Left ventricle myocardium superior (tissue), 1 donor: Measurements from ENCODE around the gene MAN2A2. TPM values are rescaled to one million over a fixed set of nuclear protein-coding genes. Genes with fewer than 3 reads are reported as not detected.
A peak's percentile ranks its signal among the peaks of the same experiment; 100 is the strongest.

Source experiments
- ATAC-seq: fragments of 200-7000 bp; cut with Tn5 transposase; one replicate; pipeline ENCODE4 v1.9.1; 2020; ENCODE audit warnings: mild to moderate bottlenecking, moderate library complexity
- DNase-seq: peaks from one replicate; pipeline ENCODE4 v3.0.0-alpha.2; 2020
- intact Hi-C: fragments of 100-400 bp; cut with micrococcal nuclease; formaldehyde crosslinking; loops from one replicate; pipeline ENCODE4 v1.11.0; 2022
- total RNA-seq: library from RNA; stranded (reverse); fragmentation: NEBNext Ultra II Directional; extraction: Animal tissue kit (Norgen Biotek cat#: 25700); gene quantifications from one replicate; pipeline ENCODE4 v1.2.1, GENCODE V29; 2021
- donor health status: DM: no; HTN: yes; CAD: no; lungs with severe emphysema.

MAN2A2 gene
- total RNA-seq, 1 donor from 2014 or later = 146 TPM

DNA sequence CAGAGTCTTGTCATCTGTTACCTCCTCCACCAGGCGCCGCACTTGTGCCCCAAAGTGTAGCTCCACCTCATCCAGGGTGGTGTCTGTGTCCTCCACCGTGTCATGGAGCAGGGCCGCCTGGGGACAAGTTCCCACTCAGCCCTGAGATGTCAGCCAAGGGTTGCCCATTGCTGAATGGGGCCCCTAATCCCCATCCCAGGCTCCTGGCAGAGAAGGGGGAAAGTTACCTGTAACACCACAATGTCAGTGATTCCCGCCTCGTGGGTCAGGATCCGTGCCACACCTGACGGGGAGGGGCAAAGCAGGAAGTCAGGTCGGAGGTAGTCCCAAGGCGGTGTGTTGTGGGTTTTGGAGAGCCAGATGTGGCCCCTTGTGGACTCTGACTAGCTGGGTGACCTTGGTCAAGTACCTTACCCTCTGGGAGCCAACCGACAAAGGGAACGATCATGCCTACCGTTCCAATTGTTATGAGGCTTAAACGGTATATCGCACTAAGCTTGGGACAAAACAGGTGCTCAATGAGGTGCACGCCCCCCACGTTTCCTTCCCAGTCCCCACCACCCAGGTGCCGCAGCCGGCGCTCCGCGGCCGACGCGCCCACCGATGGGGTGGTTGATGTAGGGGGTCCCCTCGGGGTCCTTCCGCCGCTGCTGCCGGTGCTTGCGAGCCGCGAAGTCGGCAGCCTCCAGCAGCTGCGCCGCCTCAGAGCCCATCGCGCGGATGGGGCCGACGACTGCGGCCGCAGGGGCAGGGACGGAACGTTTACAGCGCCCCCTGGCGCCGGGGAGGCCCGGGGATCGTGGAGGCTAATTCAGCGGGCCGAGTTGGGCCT is 28.9 kb downstream of the MAN2A2 start, which contains the start of gene HDDC3:
TSS of gene HDDC3 (minus strand) at position 722 of the 832 bp plus-strand sequence. CDS start at position 713, 9 bp downstream.
- peak; percentile 68 for ATAC-seq
- peak; percentile 96 for DNase-seq
- intact Hi-C loops = no loop called here

DNA sequence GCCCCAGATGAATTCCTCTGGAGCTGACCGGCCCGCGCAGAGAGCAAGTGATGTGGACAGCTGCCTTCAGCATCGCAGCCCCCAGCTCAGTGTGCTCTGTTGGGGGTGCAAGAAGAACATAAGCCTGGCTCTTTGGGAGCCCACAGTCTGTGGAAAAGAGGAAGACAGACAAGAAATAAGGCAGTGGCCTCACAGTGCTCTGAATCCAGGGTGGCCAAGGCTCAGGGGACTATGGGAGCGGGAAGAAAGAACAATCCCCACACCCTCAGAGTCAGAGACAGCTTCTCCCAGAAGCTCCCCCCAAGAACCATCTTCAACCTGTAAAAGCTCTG is 29.5 kb downstream of the MAN2A2 start:
- intact Hi-C loops = no loop called here
- DNase-seq (no peak), ATAC-seq (no peak)

DNA sequence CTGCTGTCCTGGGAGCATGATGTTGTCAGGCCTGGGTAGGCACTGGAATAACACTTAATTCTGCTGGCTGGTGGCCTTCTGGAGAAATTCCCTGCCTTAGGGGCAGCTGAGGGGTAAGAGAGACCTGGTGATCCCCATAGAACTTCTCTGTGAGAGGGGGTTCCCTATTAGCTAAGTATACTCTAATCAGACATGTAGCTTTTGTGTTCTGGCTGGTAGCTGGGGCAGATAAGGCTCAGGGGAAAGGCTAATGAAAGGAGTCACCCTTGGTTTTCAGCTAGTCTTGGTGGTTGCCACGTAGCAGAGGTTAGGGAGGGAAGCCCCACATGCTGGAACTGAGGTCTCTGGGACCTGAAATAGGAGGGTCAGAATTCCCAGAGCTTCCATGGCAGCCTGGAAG is 30.2 kb downstream of the MAN2A2 start:
- intact Hi-C loops = no loop called here
- ATAC-seq = no peak
- no peak for DNase-seq

DNA sequence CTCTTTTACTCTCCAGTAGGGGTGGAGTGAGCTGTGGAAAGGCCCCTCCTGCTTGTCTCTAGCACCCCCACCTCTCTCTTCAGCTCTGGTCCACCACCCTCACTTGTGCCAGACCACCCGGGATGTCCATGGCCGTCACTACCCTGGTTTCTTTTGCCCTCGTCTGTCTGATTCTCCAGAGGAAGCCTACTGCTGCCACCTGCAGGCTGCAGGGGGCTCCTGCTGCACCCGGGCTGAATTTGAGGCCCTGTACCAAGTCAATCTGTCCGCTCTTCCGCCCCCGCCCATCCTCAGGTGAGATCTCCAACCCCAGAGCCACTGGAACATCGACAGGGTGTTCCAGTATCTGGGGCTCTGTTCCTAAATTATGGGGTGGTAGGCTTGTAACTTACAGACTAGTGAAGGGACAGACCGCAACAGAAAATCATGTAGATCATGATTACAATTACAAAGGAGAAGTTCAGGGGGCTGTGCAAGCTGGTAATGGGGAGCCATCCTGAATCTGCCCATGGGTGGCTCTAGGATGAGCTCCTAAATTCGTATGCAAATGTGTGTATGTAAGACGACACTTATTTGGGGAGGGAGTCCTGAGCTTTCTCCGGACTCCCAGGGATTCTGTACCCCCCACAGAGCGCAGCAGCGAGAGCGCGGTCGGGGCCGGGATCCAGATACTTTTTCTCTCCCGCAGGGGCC is 31.3 kb downstream of the MAN2A2 start:
- peak; percentile 56 for ATAC-seq
- intact Hi-C loops = no loop called here
- peak; percentile 91 for DNase-seq

DNA sequence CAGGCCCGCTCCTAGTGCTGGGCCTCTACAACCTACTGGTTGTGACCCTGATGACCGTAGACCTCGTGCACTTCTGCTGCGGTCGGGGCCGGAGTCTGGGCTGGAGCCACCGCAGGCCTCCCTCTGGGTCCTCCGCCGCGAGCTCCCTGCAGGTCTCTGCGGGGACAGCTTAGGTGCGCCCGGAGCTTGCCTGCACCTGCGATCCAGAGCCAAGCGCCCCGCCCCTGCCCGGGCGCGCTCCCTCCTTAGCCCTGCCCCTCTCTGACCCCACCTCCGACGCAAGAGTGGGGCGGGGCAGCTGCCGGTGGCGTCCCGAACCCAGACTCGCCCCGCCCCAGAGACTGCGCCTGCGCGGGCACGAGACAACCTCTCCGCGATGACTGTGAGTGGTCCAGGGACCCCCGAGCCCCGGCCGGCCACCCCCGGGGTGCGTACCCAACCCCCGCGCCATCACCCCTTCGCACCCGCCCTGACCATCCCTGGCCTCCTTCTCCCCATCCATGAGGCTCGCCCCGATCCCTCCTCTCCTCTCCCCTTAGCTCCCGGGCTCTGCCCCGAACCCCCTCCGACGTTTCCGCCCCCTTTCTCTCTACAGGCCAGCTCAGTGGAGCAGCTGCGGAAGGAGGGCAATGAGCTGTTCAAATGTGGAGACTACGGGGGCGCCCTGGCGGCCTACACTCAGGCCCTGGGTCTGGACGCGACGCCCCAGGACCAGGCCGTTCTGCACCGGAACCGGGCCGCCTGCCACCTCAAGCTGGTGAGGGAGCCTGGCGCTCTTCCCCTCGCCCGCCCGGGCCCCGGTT is 32.0 kb downstream of the MAN2A2 start, which contains the start of gene UNC45A:
TSS of gene UNC45A (plus strand) at position 337 of the 803 bp plus-strand sequence. CDS start at position 377, 40 bp downstream.
- intact Hi-C loops = no loop called here
- ATAC-seq = peak; percentile 87
- peak; percentile 97 for DNase-seq

DNA sequence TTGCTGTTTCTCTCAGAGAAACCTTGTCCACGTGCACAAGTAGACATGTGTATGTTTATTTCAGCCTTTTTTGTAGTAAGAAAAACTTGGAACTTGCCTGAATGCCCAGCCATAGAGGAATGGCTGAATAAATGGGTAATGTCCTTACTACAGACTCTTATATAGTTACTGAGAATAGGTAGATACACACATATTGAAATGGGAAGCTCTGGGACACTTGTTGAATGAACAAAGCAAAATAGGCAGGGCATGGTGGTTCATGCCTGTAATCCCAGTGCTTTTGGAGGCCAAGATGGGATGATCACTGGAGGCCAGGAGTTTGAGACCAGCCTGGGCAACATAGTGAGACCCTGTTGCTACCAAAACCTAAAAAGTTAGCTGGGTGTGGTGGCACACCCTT is 33.7 kb downstream of the MAN2A2 start:
- ATAC-seq (no peak), DNase-seq (no peak)
- intact Hi-C loops = no loop called here

DNA sequence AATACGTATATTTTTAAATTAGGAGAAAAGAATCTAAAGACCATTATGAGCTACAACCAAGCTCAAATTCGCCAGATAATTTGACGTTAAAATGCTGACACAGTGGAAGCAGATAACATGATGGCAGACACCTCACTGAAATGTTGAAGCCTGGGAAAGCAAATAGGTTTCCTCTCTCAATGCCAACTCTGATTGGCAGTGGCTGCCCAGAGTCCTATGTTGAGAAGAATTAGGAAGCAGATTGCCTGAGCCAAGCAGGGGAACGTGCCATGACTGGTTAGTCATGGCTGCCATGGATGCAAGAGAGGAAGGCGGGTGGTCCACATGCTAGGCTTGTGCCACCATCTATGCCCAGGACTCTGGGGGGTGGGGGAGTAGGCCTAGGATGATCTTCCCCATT is 35.2 kb downstream of the MAN2A2 start:
- ATAC-seq (no peak), DNase-seq (no peak)
- intact Hi-C loops = no loop called here

DNA sequence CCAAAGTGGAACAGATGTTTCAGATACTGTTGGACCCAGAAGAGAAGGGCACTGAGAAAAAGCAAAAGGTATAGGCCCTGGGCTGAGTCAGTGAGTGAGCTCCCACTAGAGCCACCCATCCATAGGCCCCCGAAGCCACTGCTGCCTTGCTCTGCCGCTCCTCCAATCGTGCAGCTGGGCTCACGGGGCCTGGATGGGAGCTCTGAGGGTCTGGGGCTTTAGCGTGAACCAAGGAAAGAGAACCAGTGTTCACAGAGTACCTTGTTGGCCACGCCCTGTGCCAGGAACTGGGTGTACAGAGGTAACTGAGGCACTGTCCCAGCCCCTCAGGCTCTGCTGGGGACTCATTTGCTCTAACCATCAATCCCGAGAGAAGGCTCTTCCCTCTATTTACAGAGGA is 36.7 kb downstream of the MAN2A2 start:
- DNase-seq = no peak
- no peak for ATAC-seq
- intact Hi-C loops = no loop called here

DNA sequence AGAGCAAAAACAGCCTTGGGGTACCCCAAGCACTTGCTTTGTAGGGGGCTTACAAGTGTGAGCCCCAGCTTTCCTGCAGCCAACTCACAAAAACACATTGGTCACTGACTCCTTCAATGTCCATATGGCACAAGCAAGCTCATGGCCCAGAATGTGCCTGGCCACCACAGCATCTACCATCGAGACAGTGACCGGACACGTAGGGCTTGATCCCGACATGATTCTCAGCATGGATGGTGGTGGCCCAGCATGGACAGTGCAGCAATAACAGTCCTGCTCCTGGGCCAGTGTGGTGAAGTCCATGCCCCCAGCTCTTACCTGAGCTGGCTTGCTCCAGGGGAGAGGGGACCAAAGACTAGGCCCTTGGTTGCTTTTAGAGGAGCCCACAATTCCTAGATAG is 37.9 kb downstream of the MAN2A2 start:
- intact Hi-C loops = no loop called here
- ATAC-seq = no peak
- no peak for DNase-seq

DNA sequence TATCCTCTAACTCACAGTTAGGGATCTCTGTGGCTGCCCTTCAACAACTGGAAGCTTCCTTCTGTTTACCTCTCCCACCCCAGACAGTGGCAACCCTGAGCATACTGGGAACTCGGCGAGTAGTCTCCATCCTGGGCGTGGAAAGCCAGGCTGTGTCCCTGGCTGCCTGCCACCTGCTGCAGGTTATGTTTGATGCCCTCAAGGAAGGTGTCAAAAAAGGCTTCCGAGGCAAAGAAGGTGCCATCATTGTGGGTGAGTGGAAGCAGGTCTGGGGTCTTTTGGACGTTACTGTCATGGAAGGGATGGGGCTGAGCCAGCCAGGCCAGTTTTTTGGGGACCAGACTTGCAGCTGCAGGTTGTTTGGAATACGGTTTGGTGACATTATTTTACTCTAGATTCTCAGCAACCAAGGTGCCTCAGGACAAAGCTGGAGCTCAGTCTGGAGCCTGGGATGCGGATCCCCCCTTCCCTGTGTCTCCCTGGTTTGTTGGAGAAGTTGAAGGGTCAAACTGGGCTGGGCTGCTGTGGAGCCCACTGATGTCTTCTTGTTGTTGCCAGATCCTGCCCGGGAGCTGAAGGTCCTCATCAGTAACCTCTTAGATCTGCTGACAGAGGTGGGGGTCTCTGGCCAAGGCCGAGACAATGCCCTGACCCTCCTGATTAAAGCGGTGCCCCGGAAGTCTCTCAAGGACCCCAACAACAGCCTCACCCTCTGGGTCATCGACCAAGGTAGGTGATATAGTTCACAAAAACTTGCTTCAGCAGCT is 39.4 kb downstream of the MAN2A2 start:
- ATAC-seq (no peak), DNase-seq (no peak)
- intact Hi-C loops = no loop called here

DNA sequence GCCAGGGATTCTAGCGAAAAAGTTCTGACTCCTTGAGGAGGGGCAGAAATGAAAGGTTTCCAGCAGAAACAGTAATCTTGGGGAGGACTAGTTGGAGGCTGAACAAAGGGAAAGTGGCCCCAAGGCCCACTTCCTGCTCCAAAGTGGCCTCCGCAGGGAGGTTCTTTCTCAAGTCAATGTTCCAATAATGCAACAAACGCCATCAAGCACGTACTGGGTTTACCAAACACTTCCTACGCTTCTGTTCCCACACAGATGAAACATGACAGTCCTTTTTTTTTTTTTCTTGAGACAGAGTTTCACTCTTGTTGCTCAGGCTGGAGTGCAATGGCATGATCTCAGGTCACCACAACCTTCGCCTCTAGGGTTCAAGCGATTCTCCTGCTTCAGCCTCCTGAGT is 42.0 kb downstream of the MAN2A2 start:
- intact Hi-C loops = no loop called here
- no peak for DNase-seq

DNA sequence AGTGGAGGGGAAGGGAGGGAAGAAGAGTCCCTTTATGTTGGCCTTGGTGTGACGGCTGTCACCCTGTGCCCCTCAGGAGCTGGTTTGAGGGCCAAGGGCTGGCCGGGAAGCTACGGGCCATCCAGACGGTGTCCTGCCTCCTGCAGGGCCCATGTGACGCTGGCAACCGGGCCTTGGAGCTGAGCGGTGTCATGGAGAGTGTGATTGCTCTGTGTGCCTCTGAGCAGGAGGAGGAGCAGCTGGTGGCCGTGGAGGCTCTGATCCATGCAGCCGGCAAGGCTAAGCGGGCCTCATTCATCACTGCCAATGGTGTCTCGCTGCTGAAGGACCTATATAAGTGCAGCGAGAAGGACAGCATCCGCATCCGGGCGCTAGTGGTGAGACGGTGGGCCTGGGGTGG is 43.4 kb downstream of the MAN2A2 start:
- intact Hi-C loops = no loop called here
- no peak for DNase-seq
- no peak for ATAC-seq

More for the DNA sequence above, 42.0 kb downstream of the MAN2A2 start:
- no peak for ATAC-seq

DNA sequence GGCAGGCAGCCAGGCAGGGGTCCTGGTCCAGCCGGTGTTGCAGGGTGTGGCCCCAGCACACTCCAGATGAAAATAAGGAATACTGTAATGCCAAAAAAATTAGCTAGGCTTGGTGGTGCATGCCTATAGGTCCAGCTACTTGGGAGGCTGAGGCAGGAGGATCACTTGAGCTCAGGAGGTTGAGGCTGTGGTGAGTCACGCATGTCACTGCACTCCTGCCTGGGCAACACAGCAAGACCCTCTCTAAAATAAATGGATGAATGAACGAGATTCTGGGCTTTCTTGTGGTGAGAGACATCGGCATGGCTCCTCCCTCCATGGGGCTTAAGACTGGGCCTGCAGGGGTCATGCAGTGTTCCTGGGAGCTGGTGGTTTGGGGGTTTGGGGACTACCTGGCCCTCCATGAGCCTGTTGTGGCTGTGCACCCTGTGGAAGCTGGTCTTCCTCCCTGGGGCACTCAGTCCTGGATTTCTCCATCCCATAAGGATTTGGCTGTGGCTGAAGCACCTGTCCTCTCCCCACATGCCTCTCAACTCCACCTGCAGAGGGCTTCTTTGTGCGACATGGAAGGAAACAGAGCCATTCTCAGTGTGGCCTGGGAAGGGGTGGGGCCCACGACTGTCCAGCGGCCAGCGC is 44.0 kb downstream of the MAN2A2 start:
- ATAC-seq (no peak), DNase-seq (no peak)

DNA sequence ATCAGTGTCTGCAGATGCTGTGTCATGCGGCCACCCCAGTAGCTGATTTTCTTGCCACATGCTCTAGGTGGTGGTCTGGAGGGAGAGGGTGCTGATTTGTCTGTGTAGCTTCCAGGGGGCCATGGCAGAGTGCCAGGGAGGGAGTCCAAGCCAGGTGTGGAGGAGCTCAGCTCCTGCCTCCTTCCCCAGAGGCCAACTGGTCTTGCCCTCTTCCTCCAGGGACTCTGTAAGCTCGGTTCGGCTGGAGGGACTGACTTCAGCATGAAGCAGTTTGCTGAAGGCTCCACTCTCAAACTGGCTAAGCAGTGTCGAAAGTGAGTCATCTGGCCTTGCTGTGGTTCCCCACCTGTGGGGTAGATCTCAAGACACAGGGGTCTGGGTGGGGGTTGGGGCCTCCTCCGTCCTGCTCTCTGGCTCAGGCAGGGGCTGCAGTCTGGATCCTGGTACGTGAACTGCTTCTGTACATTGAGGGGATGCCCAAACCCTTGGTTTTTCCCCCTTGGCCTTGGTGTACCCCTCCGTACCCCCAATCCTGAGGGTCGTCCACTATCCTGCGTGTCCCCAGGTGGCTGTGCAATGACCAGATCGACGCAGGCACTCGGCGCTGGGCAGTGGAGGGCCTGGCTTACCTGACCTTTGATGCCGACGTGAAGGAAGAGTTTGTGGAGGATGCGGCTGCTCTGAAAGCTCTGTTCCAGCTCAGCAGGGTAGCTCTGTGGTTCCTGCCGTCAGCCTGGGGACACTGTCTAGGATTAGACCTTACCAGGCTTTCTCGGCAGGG is 44.7 kb downstream of the MAN2A2 start:
- intact Hi-C loops = no loop called here
- DNase-seq (no peak), ATAC-seq (no peak)

More for the DNA sequence above, 44.0 kb downstream of the MAN2A2 start:
- intact Hi-C loops = no loop called here

DNA sequence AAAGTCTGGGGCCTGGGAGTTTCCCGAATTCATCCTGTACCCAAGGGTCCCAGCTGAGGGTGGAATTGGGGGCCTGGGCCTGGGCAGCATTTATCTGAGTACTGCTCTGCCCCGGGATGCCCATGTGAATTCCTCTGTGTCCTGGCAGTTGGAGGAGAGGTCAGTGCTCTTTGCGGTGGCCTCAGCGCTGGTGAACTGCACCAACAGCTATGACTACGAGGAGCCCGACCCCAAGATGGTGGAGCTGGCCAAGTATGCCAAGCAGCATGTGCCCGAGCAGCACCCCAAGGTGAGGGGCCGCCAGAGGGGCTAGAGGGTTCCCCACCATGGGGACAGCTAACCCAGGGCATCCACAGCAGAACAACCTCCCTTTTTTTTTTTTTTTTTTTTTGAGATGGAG is 45.4 kb downstream of the MAN2A2 start:
- no peak for DNase-seq
- ATAC-seq = no peak
- intact Hi-C loops = no loop called here

DNA sequence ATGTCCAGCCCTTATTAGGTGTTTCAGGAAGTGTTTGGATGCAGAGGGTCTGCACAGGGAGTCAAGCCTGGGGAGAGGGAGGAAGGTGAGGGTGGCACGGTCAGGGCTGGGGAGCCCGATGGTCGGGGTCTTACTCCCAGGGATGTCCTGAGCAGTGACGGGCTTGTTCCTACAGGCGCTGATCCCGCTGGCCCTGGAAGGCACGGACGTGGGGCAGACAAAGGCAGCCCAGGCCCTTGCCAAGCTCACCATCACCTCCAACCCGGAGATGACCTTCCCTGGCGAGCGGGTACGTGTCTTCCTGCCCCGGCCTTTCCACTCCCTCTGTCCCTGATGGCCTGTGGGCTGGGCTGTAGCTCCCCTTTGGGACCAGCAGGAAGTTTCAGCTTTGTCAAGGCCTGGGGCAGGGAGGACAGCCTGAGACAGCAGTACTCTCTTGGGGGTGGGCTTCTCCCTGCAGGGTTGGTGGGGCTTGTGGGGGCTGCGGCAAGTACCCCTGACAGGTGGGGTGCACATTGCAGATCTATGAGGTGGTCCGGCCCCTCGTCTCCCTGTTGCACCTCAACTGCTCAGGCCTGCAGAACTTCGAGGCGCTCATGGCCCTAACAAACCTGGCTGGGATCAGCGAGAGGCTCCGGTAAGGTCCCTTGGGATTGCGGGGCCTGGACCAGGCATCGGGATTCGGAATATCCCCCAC is 47.0 kb downstream of the MAN2A2 start:
- DNase-seq (no peak), ATAC-seq (no peak)
- intact Hi-C loops = no loop called here

DNA sequence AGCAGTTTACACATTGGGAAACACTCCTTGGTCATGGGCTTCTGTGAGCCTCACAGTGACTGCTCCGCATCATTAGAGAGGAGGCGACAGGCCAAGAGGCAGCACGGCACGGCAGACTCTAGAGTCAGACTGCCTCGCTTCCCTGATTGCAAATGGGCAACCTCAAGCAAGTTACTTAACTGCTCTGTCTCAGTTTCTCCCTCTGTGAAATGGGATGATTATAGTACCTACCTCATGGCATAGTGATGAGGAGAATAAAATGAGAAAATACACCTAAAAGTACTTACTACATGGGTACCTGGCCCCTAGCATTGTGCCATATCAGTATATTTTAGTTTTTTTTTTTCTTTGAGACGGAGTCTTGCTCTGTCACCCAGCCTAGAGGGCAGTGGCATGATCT is 47.6 kb downstream of the MAN2A2 start:
- no peak for ATAC-seq
- intact Hi-C loops = no loop called here
- DNase-seq = no peak
